ENCODE data around the gene FBXO33.

GRCh38 chr14:39417014-39417413, 15.2 kb downstream of the FBXO33 start:
- no peak for TF ChIP-seq CTCF (IDR thresholded peaks at IDR 0.05)
- TF ChIP-seq POLR2AphosphoS5 (IDR thresholded peaks at IDR 0.05): no peak
- TF ChIP-seq POLR2A (IDR thresholded peaks at IDR 0.05): no peak
